Lower lobe of right lung (tissue), 2 donors: ENCODE data around the gene ASB18. TPM values are rescaled to one million over a fixed set of nuclear protein-coding genes. Genes with fewer than 3 reads are reported as not detected.

Experiments
- ATAC-seq, 2 donors: fragments of 200-7000 bp; cut with Tn5 transposase; one replicate each; pipeline ENCODE4 v1.9.1; 2020 to 2022; ENCODE audit warnings: mild to moderate bottlenecking in 2 of 2, moderate library complexity in 2 of 2
- DNase-seq: peaks from one replicate; pipeline ENCODE4 v3.0.0-alpha.2; 2020
- H3K27ac ChIP-seq: fragments of 200-600 bp; one replicate; pipeline ENCODE4 v1.8.0; 2022
- H3K27me3 ChIP-seq: fragments of 200-600 bp; one replicate; pipeline ENCODE4 v1.8.0; 2022; ENCODE audit warnings: low read depth
- H3K36me3 ChIP-seq: fragments of 200-600 bp; one replicate; pipeline ENCODE4 v1.8.0; 2022; ENCODE audit warnings: mild to moderate bottlenecking
- H3K4me1 ChIP-seq: fragments of 200-600 bp; one replicate; pipeline ENCODE4 v1.8.0; 2022
- H3K4me3 ChIP-seq: fragments of 200-600 bp; one replicate; pipeline ENCODE4 v1.8.0; 2022; ENCODE audit warnings: mild to moderate bottlenecking
- H3K9me3 ChIP-seq: fragments of 200-600 bp; one replicate; pipeline ENCODE4 v1.8.0; 2022
- CTCF ChIP-seq: fragments of 200-600 bp; IDR thresholded peaks from one replicate; pipeline ENCODE4 v1.8.0; 2022; ENCODE audit warnings: antibody characterized with exemption, mild to moderate bottlenecking
- intact Hi-C: fragments of 100-400 bp; cut with DNase I; formaldehyde crosslinking; loops from one replicate; pipeline ENCODE4 v1.11.0; 2022
- long read RNA-seq: library from polyadenylated mRNA; unstranded; transcript quantifications from one replicate; pipeline ENCODE4 v2.0.0, GENCODE V29; 2021
- total RNA-seq: library from RNA; stranded (reverse); fragmentation: NEBNext Ultra II Directional; extraction: Animal tissue kit (Norgen Biotek cat#: 25700); gene quantifications from one replicate; pipeline ENCODE4 v1.2.1, GENCODE V29; 2021
- donor health status: DM: no; HTN: yes; CAD: no; lungs with severe emphysema.

The ASB18 gene
- total RNA-seq, result not detected
- long read RNA-seq, result 0 reads

- no peak within 1 kb of the TSS for H3K27ac ChIP-seq
- DNase-seq (no peak), ATAC-seq (no peak)
- no peaks in the 10 kb centered on the region for H3K9me3 ChIP-seq
- H3K4me3 ChIP-seq, result no peak within 1 kb of the TSS
- H3K27me3 ChIP-seq, result no peaks in the 10 kb centered on the region
- intact Hi-C loops, result no loop called here
- no peaks in the 10 kb centered on the region for H3K4me1 ChIP-seq
- no peaks in the 10 kb centered on the region for H3K36me3 ChIP-seq
- no peak for TF ChIP-seq CTCF
Measured at GRCh38 chr2:236264256-236264655, at the start of gene ASB18. ASB18 (minus strand) TSS chr2:236264406; CDS start chr2:236264345, 61 bp downstream.

- ATAC-seq, result no peak
Measured at GRCh38 chr2:236311286-236311685, 47.1 kb upstream of the ASB18 start.

GRCh38 chr2:236309669-236310029 lies 45.4 kb upstream of the ASB18 start:
- no peaks in the 10 kb centered on the region for H3K4me1 ChIP-seq
- H3K36me3 ChIP-seq, result no peaks in the 10 kb centered on the region
- intact Hi-C loops, result no loop called here
- H3K9me3 ChIP-seq, result peaks cover 11% of the 10 kb centered on the region
- no peak overlapping the region for H3K27ac ChIP-seq
- no peak overlapping the region for H3K4me3 ChIP-seq
- DNase-seq (no peak), ATAC-seq (no peak)
- H3K27me3 ChIP-seq, result peaks cover 12% of the 10 kb centered on the region
- peak; percentile 41 for TF ChIP-seq CTCF

More at GRCh38 chr2:236311286-236311685, 47.1 kb upstream of the ASB18 start:
- Histone ChIP-seq H3K4me1 (no peaks in the 10 kb centered on the region), H3K4me3 (no peak overlapping the region), H3K36me3 (no peaks in the 10 kb centered on the region), H3K27me3 (peaks cover 12% of the 10 kb centered on the region), H3K9me3 (peaks cover 11% of the 10 kb centered on the region), H3K27ac (no peak overlapping the region)
- TF ChIP-seq CTCF, result no peak
- no peak for DNase-seq
- intact Hi-C loops, result no loop called here

- peaks cover 11% of the 10 kb centered on the region for H3K9me3 ChIP-seq
- TF ChIP-seq CTCF, result no peak
- peaks cover 15% of the 10 kb centered on the region for H3K27me3 ChIP-seq
- DNase-seq (no peak), ATAC-seq (no peak)
- no peak overlapping the region for H3K27ac ChIP-seq
- intact Hi-C loops, result no loop called here
- no peaks in the 10 kb centered on the region for H3K36me3 ChIP-seq
- no peaks in the 10 kb centered on the region for H3K4me1 ChIP-seq
- H3K4me3 ChIP-seq, result no peak overlapping the region
Measured at GRCh38 chr2:236308855-236309668, 44.9 kb upstream of the ASB18 start.

GRCh38 chr2:236307641-236308040 lies 43.4 kb upstream of the ASB18 start:
- Histone ChIP-seq H3K4me3 (no peak overlapping the region), H3K36me3 (no peaks in the 10 kb centered on the region), H3K27ac (no peak overlapping the region), H3K9me3 (peaks cover 7% of the 10 kb centered on the region), H3K4me1 (no peaks in the 10 kb centered on the region), H3K27me3 (peaks cover 15% of the 10 kb centered on the region)
- intact Hi-C loops, result no loop called here
- TF ChIP-seq CTCF, result no peak
- DNase-seq (no peak), ATAC-seq (no peak)
